ENCODE data around the gene CD274. TPM values are rescaled to one million over a fixed set of nuclear protein-coding genes. Genes with fewer than 3 reads are reported as not detected.

CD274 gene
- total RNA-seq, 1 experiment from 2014 or later = not detected

DNA sequence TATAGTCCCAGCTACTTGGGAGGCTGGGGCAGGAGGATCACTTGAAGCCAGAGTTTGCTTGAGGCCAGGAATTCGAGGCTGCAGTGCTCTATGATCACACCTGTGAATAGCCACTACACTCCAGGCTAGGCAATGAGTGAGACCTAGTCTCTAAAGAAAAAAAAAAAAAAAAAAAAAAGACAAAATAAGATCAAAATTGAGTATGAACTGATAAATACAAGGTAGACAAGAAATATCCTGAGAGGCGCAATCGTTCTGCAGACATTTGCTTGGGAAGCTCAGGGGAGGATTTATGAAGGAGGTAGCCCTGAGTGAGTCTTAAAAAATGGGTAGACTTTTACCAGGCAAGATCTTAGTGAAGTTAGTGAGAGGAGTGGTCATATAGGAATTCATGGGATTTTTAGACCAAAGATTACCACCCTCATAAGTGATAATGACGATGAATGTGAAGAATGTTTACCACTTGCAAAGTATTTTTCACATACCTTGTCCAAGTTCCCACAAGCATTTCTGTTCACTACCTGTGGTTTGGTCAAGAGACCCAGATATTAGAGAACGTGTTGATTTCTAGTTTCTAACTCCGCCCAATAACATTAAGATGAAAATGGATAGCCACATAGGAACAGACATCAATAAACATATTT lies 64.4 kb downstream of the CD274 start:
- Histone ChIP-seq H2AFZ (ENCODE audit: low read length) (no peak overlapping the region), H3K9ac (ENCODE audit: extremely low read depth, insufficient read length, low read length) (no peak overlapping the region), H2BK20ac (ENCODE audit: low read depth, low read length, poor library complexity, severe bottlenecking) (no peak overlapping the region), H3T11ph (ENCODE audit: low read length) (no peak overlapping the region), H3K27me3 (ENCODE audit: insufficient read depth, low read length) (no peaks in the 10 kb centered on the region), H3K56ac (ENCODE audit: insufficient read length, low read depth, low read length) (no peak overlapping the region), H4K8ac (replicated peaks; ENCODE audit: insufficient read length, low read depth, low read length) (no peak overlapping the region), H2BK15ac (ENCODE audit: low read depth, low read length) (no peak overlapping the region), H3K9me3 (ENCODE audit: control insufficient read depth, low read depth, low read length) (no peaks in the 10 kb centered on the region), H2BK5ac (ENCODE audit: insufficient read length, low read length) (no peak overlapping the region), H3K27ac (ENCODE audit: insufficient read length, low read depth, low read length) (no peak overlapping the region), H2AK5ac (ENCODE audit: insufficient read length, low read length) (no peak overlapping the region), H3K79me2 (ENCODE audit: insufficient read depth, low read length) (no peaks in the 10 kb centered on the region), H3K18ac (ENCODE audit: insufficient read length, low read depth, low read length) (no peak overlapping the region), H3K23me2 (ENCODE audit: insufficient read length, low read depth, low read length, poor library complexity, severe bottlenecking) (no peaks in the 10 kb centered on the region), H4K5ac (ENCODE audit: insufficient read length, low read depth, low read length) (no peak overlapping the region), H3K23ac (ENCODE audit: insufficient read length, low read depth, low read length) (no peak overlapping the region), H3K79me1 (ENCODE audit: insufficient read depth, low read depth, low read length, poor library complexity, severe bottlenecking) (no peaks in the 10 kb centered on the region), H3K14ac (ENCODE audit: insufficient read depth, low read length) (no peak overlapping the region), H2BK120ac (ENCODE audit: low read depth, low read length, poor library complexity, severe bottlenecking) (no peak overlapping the region), H2BK12ac (ENCODE audit: insufficient read length, low read depth, low read length) (no peak overlapping the region), H4K91ac (ENCODE audit: insufficient read length, low read depth, low read length) (no peak overlapping the region), H3K4me1 (ENCODE audit: insufficient read depth, low read length) (no peaks in the 10 kb centered on the region), H3K4ac (ENCODE audit: low read depth, low read length) (no peak overlapping the region), H4K20me1 (ENCODE audit: control insufficient read depth, insufficient read depth, insufficient read length) (no peaks in the 10 kb centered on the region), H3K4me2 (ENCODE audit: insufficient read depth, insufficient read length, low read length) (no peak overlapping the region)
- no peaks in the 10 kb centered on the region for H3K9me3 Mint-ChIP-seq
- no CpG with 5 or more reads among the region's 6 CpGs for WGBS (ENCODE audit: extremely low coverage, insufficient read length, low lambda C conversion rate)
- no peaks in the 10 kb centered on the region for H3K36me3 Mint-ChIP-seq (ENCODE audit: insufficient read depth in 1 of 3, low read depth in 3 of 3)
- H3K4me3 Mint-ChIP-seq = no peak overlapping the region
- peaks cover 18 to 26% of the 10 kb centered on the region in 2 experiments for H3K4me1 Mint-ChIP-seq
- DNase-seq = no peak
- TF ChIP-seq, protein P1, sequence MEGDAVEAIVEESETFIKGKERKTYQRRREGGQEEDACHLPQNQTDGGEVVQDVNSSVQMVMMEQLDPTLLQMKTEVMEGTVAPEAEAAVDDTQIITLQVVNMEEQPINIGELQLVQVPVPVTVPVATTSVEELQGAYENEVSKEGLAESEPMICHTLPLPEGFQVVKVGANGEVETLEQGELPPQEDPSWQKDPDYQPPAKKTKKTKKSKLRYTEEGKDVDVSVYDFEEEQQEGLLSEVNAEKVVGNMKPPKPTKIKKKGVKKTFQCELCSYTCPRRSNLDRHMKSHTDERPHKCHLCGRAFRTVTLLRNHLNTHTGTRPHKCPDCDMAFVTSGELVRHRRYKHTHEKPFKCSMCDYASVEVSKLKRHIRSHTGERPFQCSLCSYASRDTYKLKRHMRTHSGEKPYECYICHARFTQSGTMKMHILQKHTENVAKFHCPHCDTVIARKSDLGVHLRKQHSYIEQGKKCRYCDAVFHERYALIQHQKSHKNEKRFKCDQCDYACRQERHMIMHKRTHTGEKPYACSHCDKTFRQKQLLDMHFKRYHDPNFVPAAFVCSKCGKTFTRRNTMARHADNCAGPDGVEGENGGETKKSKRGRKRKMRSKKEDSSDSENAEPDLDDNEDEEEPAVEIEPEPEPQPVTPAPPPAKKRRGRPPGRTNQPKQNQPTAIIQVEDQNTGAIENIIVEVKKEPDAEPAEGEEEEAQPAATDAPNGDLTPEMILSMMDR (conservative IDR thresholded peaks at IDR 0.05) = no peak
- H3K27me3 Mint-ChIP-seq (ENCODE audit: low read depth) = no peaks in the 10 kb centered on the region; the same call in 1 of the 2 replicates
- H3K27ac Mint-ChIP-seq = no peak overlapping the region

Data from H9 (cell line).